Measurements from ENCODE around the gene THRSP. TPM values are rescaled to one million over a fixed set of nuclear protein-coding genes. Genes with fewer than 3 reads are reported as not detected.

Gene THRSP
- total RNA-seq, 1 experiment from 2014 or later = not detected

DNA sequence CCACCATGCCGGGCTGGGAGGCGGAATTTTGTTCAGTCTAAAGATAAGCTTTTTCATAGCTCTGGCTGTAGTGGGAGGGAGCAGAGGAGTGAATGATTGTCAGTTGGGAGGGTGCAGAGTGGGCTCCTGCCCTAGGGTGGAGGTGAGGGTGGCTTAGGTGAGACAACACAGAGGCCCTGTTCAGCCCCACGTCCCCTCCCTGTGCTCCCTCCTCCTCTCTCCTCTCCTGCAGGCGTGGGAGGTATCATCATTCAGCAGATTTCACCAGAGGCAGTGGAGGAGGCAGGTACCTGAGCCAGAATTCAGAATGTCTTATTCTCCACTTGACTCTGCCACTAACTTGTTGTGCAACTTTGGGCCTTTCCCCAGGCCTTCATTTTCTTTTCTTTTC, 1.7 kb upstream of the THRSP start:
- DNase-seq (ENCODE audit: low read depth, low spot score) (no peak), ATAC-seq (no peak)
- no peak overlapping the region for H2AFZ ChIP-seq (ENCODE audit: low read depth, low read length, poor library complexity, severe bottlenecking)
- no peak overlapping the region for H3K27ac ChIP-seq (ENCODE audit: low read depth, low read length)
- H3K79me2 ChIP-seq (ENCODE audit: insufficient read depth, low read length) = no peaks in the 10 kb centered on the region
- TF ChIP-seq SRF (IDR thresholded peaks at IDR 0.05; ENCODE audit: low read depth) = no peak
- no peak for TF ChIP-seq ATF3 (IDR thresholded peaks at IDR 0.05)
- no peak for TF ChIP-seq JUND (IDR thresholded peaks at IDR 0.05)
- TF ChIP-seq, protein P1, sequence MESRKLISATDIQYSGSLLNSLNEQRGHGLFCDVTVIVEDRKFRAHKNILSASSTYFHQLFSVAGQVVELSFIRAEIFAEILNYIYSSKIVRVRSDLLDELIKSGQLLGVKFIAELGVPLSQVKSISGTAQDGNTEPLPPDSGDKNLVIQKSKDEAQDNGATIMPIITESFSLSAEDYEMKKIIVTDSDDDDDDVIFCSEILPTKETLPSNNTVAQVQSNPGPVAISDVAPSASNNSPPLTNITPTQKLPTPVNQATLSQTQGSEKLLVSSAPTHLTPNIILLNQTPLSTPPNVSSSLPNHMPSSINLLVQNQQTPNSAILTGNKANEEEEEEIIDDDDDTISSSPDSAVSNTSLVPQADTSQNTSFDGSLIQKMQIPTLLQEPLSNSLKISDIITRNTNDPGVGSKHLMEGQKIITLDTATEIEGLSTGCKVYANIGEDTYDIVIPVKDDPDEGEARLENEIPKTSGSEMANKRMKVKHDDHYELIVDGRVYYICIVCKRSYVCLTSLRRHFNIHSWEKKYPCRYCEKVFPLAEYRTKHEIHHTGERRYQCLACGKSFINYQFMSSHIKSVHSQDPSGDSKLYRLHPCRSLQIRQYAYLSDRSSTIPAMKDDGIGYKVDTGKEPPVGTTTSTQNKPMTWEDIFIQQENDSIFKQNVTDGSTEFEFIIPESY (IDR thresholded peaks at IDR 0.05; ENCODE audit: extremely low read depth, insufficient replicate concordance, low read length) = no peak
- no peak for TF ChIP-seq SP1 (IDR thresholded peaks at IDR 0.05; ENCODE audit: low read depth)
- no peak for TF ChIP-seq TCF7L2 (IDR thresholded peaks at IDR 0.05; ENCODE audit: borderline replicate concordance, extremely low read depth, insufficient read depth, insufficient read length)
- no peak for TF ChIP-seq SIN3A (IDR thresholded peaks at IDR 0.05; ENCODE audit: low read depth)
- TF ChIP-seq FOSL1 (IDR thresholded peaks at IDR 0.05; ENCODE audit: low read depth) = no peak
- TF ChIP-seq ZNF274 (IDR thresholded peaks at IDR 0.05; ENCODE audit: low read depth, low read length) = no peak
- no peak for TF ChIP-seq ZFX (IDR thresholded peaks at IDR 0.05)
- no peak for TF ChIP-seq RAD21 (IDR thresholded peaks at IDR 0.05; ENCODE audit: low read depth)
- CTCF ChIA-PET = no interaction called here
- no TSS peak for BruUV-seq (replicated peaks)
- no peaks in the 10 kb centered on the region for H3K27me3 ChIP-seq (ENCODE audit: insufficient read depth, low read length)
- intact Hi-C loops (cut with micrococcal nuclease) = no loop called here
- POLR2A ChIA-PET = no interaction called here
- no peaks in the 10 kb centered on the region for H3K9me2 ChIP-seq (ENCODE audit: insufficient read depth)
- RAD21 ChIA-PET (ENCODE audit: low non-redundant PET in 1 of 2, low total read pairs in 2 of 2, uncharacterized antibody in 2 of 2, unreplicated experiment in 2 of 2) = no interaction called here
- no peak overlapping the region for H3K4me3 ChIP-seq (replicated peaks in 1 of 2; ENCODE audit: low read depth in 1 of 2, low read length in 2 of 2)
- H3K4me2 ChIP-seq (ENCODE audit: low read length) = no peak overlapping the region
- H3K4me1 ChIP-seq (ENCODE audit: control insufficient read depth in 1 of 2, insufficient read depth in 2 of 2, low read length in 2 of 2) = no peaks in the 10 kb centered on the region
- H3K36me3 ChIP-seq (ENCODE audit: control insufficient read depth in 1 of 2, insufficient read depth in 2 of 2, low read length in 2 of 2) = no peaks in the 10 kb centered on the region
- no peaks in the 10 kb centered on the region for H4K20me1 ChIP-seq (ENCODE audit: insufficient read depth)
- H3K9me3 ChIP-seq (ENCODE audit: control insufficient read depth in 1 of 2, insufficient read depth in 1 of 2, low read depth in 1 of 2, low read length in 2 of 2) = no peaks in the 10 kb centered on the region
- no peak overlapping the region for H3K9ac ChIP-seq (ENCODE audit: low read length)
